Astrocyte (in vitro differentiated cells and primary cell): ENCODE results near the gene CTNNBIP1. TPM values are rescaled to one million over a fixed set of nuclear protein-coding genes. Genes with fewer than 3 reads are reported as not detected.

Experiments
- DNase-seq: peaks from one replicate; pipeline ENCODE4 v3.0.0-alpha.2; 2010; ENCODE audit warnings: low read depth
- FAIRE-seq: peaks from 2 replicates; lab custom pipeline; 2011; peaks lifted over from hg19 to GRCh38; lab: Jason Lieb, UNC
- H2AFZ ChIP-seq: 2 replicates; pipeline ENCODE4 v1.6.0; 2012; ENCODE audit warnings: low read depth, low read length, inconsistent platforms
- H3K27ac ChIP-seq: 2 replicates; pipeline ENCODE4 v1.5.1; 2011; ENCODE audit warnings: low read depth, low read length, inconsistent platforms
- H3K27me3 ChIP-seq: 2 replicates; pipeline ENCODE4 v1.6.0; 2011; ENCODE audit warnings: low read length, inconsistent platforms; ENCODE audit not compliant: insufficient read depth
- H3K36me3 ChIP-seq: 2 replicates; pipeline ENCODE4 v1.5.1; 2011; ENCODE audit warnings: low read length, inconsistent platforms; ENCODE audit not compliant: insufficient read depth
- H3K4me1 ChIP-seq: 2 replicates; pipeline ENCODE4 v1.5.1; 2011; ENCODE audit warnings: low read length, inconsistent platforms; ENCODE audit not compliant: insufficient read depth
- H3K4me2 ChIP-seq: 2 replicates; pipeline ENCODE4 v1.6.0; 2012; ENCODE audit warnings: low read length, inconsistent platforms
- H3K4me3 ChIP-seq: 2 replicates; pipeline ENCODE4 v1.5.1; 2011; ENCODE audit warnings: low read depth, mild to moderate bottlenecking, low read length, inconsistent platforms; ENCODE audit not compliant: insufficient read depth
- H3K79me2 ChIP-seq: 2 replicates; pipeline ENCODE4 v1.6.0; 2012; ENCODE audit warnings: mild to moderate bottlenecking, low read length, inconsistent platforms; ENCODE audit not compliant: insufficient read depth
- H3K9ac ChIP-seq: 2 replicates; pipeline ENCODE4 v1.6.0; 2012; ENCODE audit warnings: mild to moderate bottlenecking, low read length, inconsistent platforms
- H3K9me3 ChIP-seq: 2 replicates; pipeline ENCODE4 v1.5.1; 2012; ENCODE audit warnings: low read depth, mild to moderate bottlenecking, low read length, inconsistent platforms; ENCODE audit not compliant: insufficient read depth
- H4K20me1 ChIP-seq: 2 replicates; pipeline ENCODE4 v1.6.0; 2012; ENCODE audit warnings: low read length, inconsistent platforms; ENCODE audit not compliant: insufficient read depth
- H3K27ac Mint-ChIP-seq: one replicate; pipeline ENCODE4 v1.8.0; 2021; ENCODE audit warnings: mild to moderate bottlenecking, mixed read lengths; ENCODE audit not compliant: unreplicated experiment
- H3K27me3 Mint-ChIP-seq: one replicate; pipeline ENCODE4 v1.8.0; 2021; ENCODE audit warnings: low read depth, mixed read lengths; ENCODE audit not compliant: unreplicated experiment
- H3K36me3 Mint-ChIP-seq: one replicate; pipeline ENCODE4 v1.8.0; 2021; ENCODE audit warnings: low read depth, mixed read lengths; ENCODE audit not compliant: unreplicated experiment
- H3K4me1 Mint-ChIP-seq: one replicate; pipeline ENCODE4 v1.8.0; 2021; ENCODE audit warnings: low read depth, mixed read lengths; ENCODE audit not compliant: unreplicated experiment
- H3K4me3 Mint-ChIP-seq: one replicate; pipeline ENCODE4 v1.8.0; 2021; ENCODE audit warnings: mild to moderate bottlenecking, moderate library complexity, mixed read lengths; ENCODE audit not compliant: unreplicated experiment
- H3K9me3 Mint-ChIP-seq: one replicate; pipeline ENCODE4 v1.8.0; 2021; ENCODE audit warnings: mild to moderate bottlenecking, mixed read lengths; ENCODE audit not compliant: unreplicated experiment
- EZH2 ChIP-seq: IDR thresholded peaks from 2 replicates; pipeline ENCODE4 v1.6.1; 2012; ENCODE audit warnings: mild to moderate bottlenecking, low read length, inconsistent platforms; ENCODE audit not compliant: insufficient read depth
- total RNA-seq: library from RNA; stranded (reverse); gene quantifications from 2 replicates; pipeline ENCODE4 v1.2.1, GENCODE V29; 2021
- TF ChIP-seq, protein P1 (sequence below): IDR thresholded peaks from 2 replicates; pipeline ENCODE4 v1.5.1; 2011; ENCODE audit warnings: low read depth, mild to moderate bottlenecking, inconsistent platforms, low read length, moderate library complexity; ENCODE audit not compliant: insufficient read depth

The CTNNBIP1 gene
- total RNA-seq, 1 donor from 2014 or later, result 53.7 TPM

DNA sequence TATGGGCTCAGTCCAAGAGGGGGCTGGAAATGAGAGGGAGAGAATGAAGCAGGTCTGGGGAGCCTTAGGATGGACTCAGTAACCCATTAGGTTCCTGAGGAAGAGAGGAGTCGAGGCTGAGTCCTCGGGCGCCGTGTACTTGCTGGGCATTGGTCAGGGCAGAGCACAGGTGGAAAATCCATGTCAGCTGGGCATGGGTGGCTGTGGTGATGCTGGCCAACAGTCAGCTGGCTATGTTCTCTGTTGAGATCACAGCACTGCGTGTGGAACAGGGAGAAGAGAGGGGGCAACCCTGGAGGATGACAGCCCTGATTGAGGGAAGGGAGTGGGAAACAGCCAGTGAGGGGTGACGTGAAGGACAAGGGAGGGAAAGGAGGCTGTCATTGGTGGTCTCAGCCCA is 43.2 kb downstream of the CTNNBIP1 start:
- H3K27me3 ChIP-seq, result no peaks in the 10 kb centered on the region
- peaks cover 14% of the 10 kb centered on the region for H3K4me1 ChIP-seq
- H3K79me2 ChIP-seq, result no peaks in the 10 kb centered on the region
- H3K9me3 ChIP-seq, result no peaks in the 10 kb centered on the region
- H3K36me3 ChIP-seq, result peaks cover 2% of the 10 kb centered on the region
- Mint-ChIP-seq H3K36me3 (peaks cover 8% of the 10 kb centered on the region), H3K4me3 (no peak overlapping the region), H3K27ac (no peak overlapping the region), H3K27me3 (no peaks in the 10 kb centered on the region), H3K9me3 (no peaks in the 10 kb centered on the region), H3K4me1 (peaks cover 14% of the 10 kb centered on the region)
- H2AFZ ChIP-seq, result no peak overlapping the region
- no peak for TF ChIP-seq EZH2
- TF ChIP-seq, protein P1, sequence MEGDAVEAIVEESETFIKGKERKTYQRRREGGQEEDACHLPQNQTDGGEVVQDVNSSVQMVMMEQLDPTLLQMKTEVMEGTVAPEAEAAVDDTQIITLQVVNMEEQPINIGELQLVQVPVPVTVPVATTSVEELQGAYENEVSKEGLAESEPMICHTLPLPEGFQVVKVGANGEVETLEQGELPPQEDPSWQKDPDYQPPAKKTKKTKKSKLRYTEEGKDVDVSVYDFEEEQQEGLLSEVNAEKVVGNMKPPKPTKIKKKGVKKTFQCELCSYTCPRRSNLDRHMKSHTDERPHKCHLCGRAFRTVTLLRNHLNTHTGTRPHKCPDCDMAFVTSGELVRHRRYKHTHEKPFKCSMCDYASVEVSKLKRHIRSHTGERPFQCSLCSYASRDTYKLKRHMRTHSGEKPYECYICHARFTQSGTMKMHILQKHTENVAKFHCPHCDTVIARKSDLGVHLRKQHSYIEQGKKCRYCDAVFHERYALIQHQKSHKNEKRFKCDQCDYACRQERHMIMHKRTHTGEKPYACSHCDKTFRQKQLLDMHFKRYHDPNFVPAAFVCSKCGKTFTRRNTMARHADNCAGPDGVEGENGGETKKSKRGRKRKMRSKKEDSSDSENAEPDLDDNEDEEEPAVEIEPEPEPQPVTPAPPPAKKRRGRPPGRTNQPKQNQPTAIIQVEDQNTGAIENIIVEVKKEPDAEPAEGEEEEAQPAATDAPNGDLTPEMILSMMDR, result no peak
- H3K4me2 ChIP-seq, result no peak overlapping the region
- H4K20me1 ChIP-seq, result no peaks in the 10 kb centered on the region
- H3K9ac ChIP-seq, result no peak overlapping the region
- no peak for FAIRE-seq
- H3K27ac ChIP-seq, result no peak overlapping the region
- H3K4me3 ChIP-seq, result no peak overlapping the region
- no peak for DNase-seq

DNA sequence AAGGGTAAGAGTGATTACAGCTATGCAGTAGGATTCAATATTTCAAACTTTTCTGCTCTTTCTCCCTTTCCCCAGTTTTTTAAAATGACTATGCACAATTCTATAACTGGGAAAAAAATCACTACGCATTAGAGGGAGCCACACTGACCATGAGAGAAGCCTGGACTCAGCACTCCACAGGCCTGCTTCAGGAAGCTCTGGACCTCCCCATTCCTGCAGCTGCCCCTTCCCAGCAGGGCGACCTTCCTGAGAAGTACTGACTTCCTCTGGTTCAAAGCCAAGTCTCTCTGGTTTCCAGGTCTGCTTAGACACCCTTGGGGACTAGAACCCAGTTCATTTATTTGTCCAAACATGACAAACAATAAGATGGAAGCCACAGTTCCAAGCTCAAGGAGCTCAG is 44.3 kb downstream of the CTNNBIP1 start:
- Histone ChIP-seq H3K27me3 (no peaks in the 10 kb centered on the region), H3K4me1 (peaks cover 14% of the 10 kb centered on the region), H3K36me3 (peaks cover 2% of the 10 kb centered on the region), H2AFZ (no peak overlapping the region), H3K9me3 (no peaks in the 10 kb centered on the region), H3K79me2 (no peaks in the 10 kb centered on the region), H4K20me1 (peaks cover 3% of the 10 kb centered on the region), H3K27ac (peak overlapping the region; percentile 13), H3K4me2 (peak overlapping the region; percentile 26), H3K4me3 (no peak overlapping the region), H3K9ac (peak overlapping the region; percentile 4)
- Mint-ChIP-seq H3K27ac (peak overlapping the region; percentile 62), H3K36me3 (peaks cover 10% of the 10 kb centered on the region), H3K4me3 (peak overlapping the region; percentile 34), H3K9me3 (no peaks in the 10 kb centered on the region), H3K27me3 (no peaks in the 10 kb centered on the region), H3K4me1 (peaks cover 14% of the 10 kb centered on the region)
- FAIRE-seq (no peak), DNase-seq (no peak)
- TF ChIP-seq, protein P1, result no peak
- no peak for TF ChIP-seq EZH2

DNA sequence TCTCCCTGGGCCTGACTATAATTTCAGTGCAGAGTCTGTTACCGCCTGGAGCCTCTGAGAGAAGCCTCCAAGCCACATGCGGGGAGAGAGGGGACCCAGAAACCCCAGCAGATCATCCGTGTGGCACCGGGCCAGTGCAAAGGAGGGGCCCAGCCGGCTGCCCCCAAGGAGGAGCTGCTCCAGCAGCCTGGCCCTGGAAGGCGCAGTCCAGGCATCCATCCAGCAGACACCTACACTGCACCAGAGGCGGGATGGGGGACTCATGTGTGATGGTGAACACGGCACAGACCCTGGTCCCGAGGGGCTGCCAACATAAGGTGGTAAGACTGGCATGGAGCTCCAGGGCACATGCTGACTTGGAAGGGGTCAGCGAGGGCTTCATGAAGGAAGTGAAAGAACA is 46.7 kb downstream of the CTNNBIP1 start:
- Histone ChIP-seq H3K36me3 (no peaks in the 10 kb centered on the region), H3K9ac (no peak overlapping the region), H4K20me1 (peaks cover 3% of the 10 kb centered on the region), H3K4me3 (no peak overlapping the region), H2AFZ (no peak overlapping the region), H3K9me3 (no peaks in the 10 kb centered on the region), H3K27me3 (no peaks in the 10 kb centered on the region), H3K4me2 (no peak overlapping the region), H3K4me1 (peaks cover 22% of the 10 kb centered on the region), H3K27ac (no peak overlapping the region), H3K79me2 (no peaks in the 10 kb centered on the region)
- no peak for DNase-seq
- FAIRE-seq, result no peak
- Mint-ChIP-seq H3K36me3 (peaks cover 15% of the 10 kb centered on the region), H3K4me3 (no peak overlapping the region), H3K27me3 (no peaks in the 10 kb centered on the region), H3K9me3 (no peaks in the 10 kb centered on the region), H3K4me1 (peaks cover 22% of the 10 kb centered on the region), H3K27ac (no peak overlapping the region)
- TF ChIP-seq EZH2, result no peak
- TF ChIP-seq, protein P1, result no peak
